ENCODE data around the gene OGFRL1.

The OGFRL1 gene

GRCh38 chr6:71294121-71294523 is 5.5 kb downstream of the OGFRL1 start:
- DNase-seq (ENCODE audit: low read depth) = no peak
- no peak for TF ChIP-seq CTCF (IDR thresholded peaks at IDR 0.05; ENCODE audit: insufficient read depth, low read depth, low read length, missing control alignments)
- no peak overlapping the region for H3K4me3 ChIP-seq (ENCODE audit: low read depth, low read length)

GRCh38 chr6:71298459-71298858 is 9.8 kb downstream of the OGFRL1 start:
- TF ChIP-seq CTCF (IDR thresholded peaks at IDR 0.05; ENCODE audit: insufficient read depth, low read depth, low read length, missing control alignments) = no peak
- no peak overlapping the region for H3K4me3 ChIP-seq (ENCODE audit: low read depth, low read length)
- no peak for DNase-seq (ENCODE audit: low read depth)

- no peak overlapping the region for H3K4me3 ChIP-seq (ENCODE audit: low read depth, low read length)
- no peak for DNase-seq (ENCODE audit: low read depth)
- no peak for TF ChIP-seq CTCF (IDR thresholded peaks at IDR 0.05; ENCODE audit: insufficient read depth, low read depth, low read length, missing control alignments)
Measured at GRCh38 chr6:71299541-71300470, 11.2 kb downstream of the OGFRL1 start.

GRCh38 chr6:71300561-71301168 is 12.1 kb downstream of the OGFRL1 start:
- H3K4me3 ChIP-seq (ENCODE audit: low read depth, low read length) = no peak overlapping the region
- TF ChIP-seq CTCF (IDR thresholded peaks at IDR 0.05; ENCODE audit: insufficient read depth, low read depth, low read length, missing control alignments) = no peak
- no peak for DNase-seq (ENCODE audit: low read depth)

GRCh38 chr6:71301546-71301945 is 12.9 kb downstream of the OGFRL1 start:
- no peak for TF ChIP-seq CTCF (IDR thresholded peaks at IDR 0.05; ENCODE audit: insufficient read depth, low read depth, low read length, missing control alignments)
- no peak overlapping the region for H3K4me3 ChIP-seq (ENCODE audit: low read depth, low read length)
- no peak for DNase-seq (ENCODE audit: low read depth)

- TF ChIP-seq CTCF (IDR thresholded peaks at IDR 0.05; ENCODE audit: insufficient read depth, low read depth, low read length, missing control alignments) = no peak
- DNase-seq (ENCODE audit: low read depth) = no peak
- H3K4me3 ChIP-seq (ENCODE audit: low read depth, low read length) = no peak overlapping the region
Measured at GRCh38 chr6:71309656-71310055, 21.0 kb downstream of the OGFRL1 start.
